PC-3 (cell line): ENCODE measurements around the gene SGMS1. TPM values are rescaled to one million over a fixed set of nuclear protein-coding genes. Genes with fewer than 3 reads are reported as not detected.

Experiments used
- ATAC-seq: fragments of 200-7000 bp; cut with Tn5 transposase; 2 replicates; pipeline ENCODE4 v1.9.1; 2020; ENCODE audit warnings: mild to moderate bottlenecking, moderate library complexity
- BruUV-seq: library from RNA; stranded (reverse); fragments of 400-500 nt; replicated peaks from 2 replicates; lab custom pipeline; 2021; lab: Mats Ljungman, UMichigan
- CTCF ChIA-PET: fragments of 300-600 bp; sonication (Branson Sonifier 250); formaldehyde crosslinking; loops from one replicate; lab custom pipeline; 2022; ENCODE audit warnings: antibody characterized with exemption; lab: Charles Lee
- POLR2A ChIA-PET: fragments of 300-600 bp; sonication (Branson Sonifier 250); formaldehyde crosslinking; loops from one replicate; lab custom pipeline; 2022; ENCODE audit warnings: antibody characterized with exemption; ENCODE audit not compliant: unreplicated experiment; lab: Charles Lee
- DNase-seq: peaks from one replicate; pipeline ENCODE4 v3.0.0-alpha.2; 2015
- H2AFZ ChIP-seq: fragments of 300-600 bp; sonication (generic); 2 replicates; pipeline ENCODE4 v1.6.0; 2016; ENCODE audit warnings: antibody characterized with exemption, low read length
- H3F3A ChIP-seq: fragments of 300-600 bp; sonication (generic); one replicate; pipeline ENCODE4 v1.6.0; 2017; ENCODE audit warnings: antibody characterized with exemption, low read length, control low read depth, mild to moderate bottlenecking; ENCODE audit not compliant: unreplicated experiment
- H3K27ac ChIP-seq: fragments of 300-600 bp; sonication (generic); 2 replicates; pipeline ENCODE4 v1.5.1; 2016; ENCODE audit warnings: mild to moderate bottlenecking, low read length
- H3K27me3 ChIP-seq: fragments of 300-600 bp; sonication (generic); 2 replicates; pipeline ENCODE4 v1.6.1; 2016; ENCODE audit warnings: low read length, mixed read lengths
- H3K36me3 ChIP-seq: fragments of 300-600 bp; sonication (generic); 2 replicates; pipeline ENCODE4 v1.6.1; 2016; ENCODE audit warnings: low read depth, mixed run types, low read length, mixed read lengths
- H3K4me1 ChIP-seq: fragments of 300-600 bp; sonication (generic); 2 replicates; pipeline ENCODE4 v1.5.1; 2016; ENCODE audit warnings: low read length; ENCODE audit not compliant: insufficient read depth
- H3K4me2 ChIP-seq: fragments of 300-600 bp; sonication (generic); 2 replicates; pipeline ENCODE4 v1.6.0; 2016; ENCODE audit warnings: low read length
- H3K4me3 ChIP-seq: fragments of 300-600 bp; sonication (generic); 2 replicates; pipeline ENCODE4 v1.5.1; 2016; ENCODE audit warnings: mild to moderate bottlenecking, low read length, mixed read lengths
- H3K79me2 ChIP-seq: fragments of 300-600 bp; sonication (generic); 2 replicates; pipeline ENCODE4 v1.6.1; 2017; ENCODE audit warnings: low read length, mixed read lengths
- H3K9ac ChIP-seq: fragments of 300-600 bp; sonication (generic); 2 replicates; pipeline ENCODE4 v1.6.0; 2016; ENCODE audit warnings: mild to moderate bottlenecking, low read length
- H3K9me2 ChIP-seq: fragments of 300-600 bp; sonication (generic); replicated peaks from 2 replicates; pipeline ENCODE4 v1.6.1; 2016; ENCODE audit warnings: mixed run types, low read length, mixed read lengths
- H3K9me3 ChIP-seq: fragments of 300-600 bp; sonication (generic); 2 replicates; pipeline ENCODE4 v1.6.1; 2016; ENCODE audit warnings: low read length, mixed read lengths
- H4K20me1 ChIP-seq: fragments of 300-600 bp; sonication (generic); 2 replicates; pipeline ENCODE4 v1.6.1; 2016; ENCODE audit warnings: low read length, mixed read lengths
- EZH2 ChIP-seq: fragments of 300-600 bp; sonication (generic); IDR thresholded peaks from one replicate; pipeline ENCODE4 v1.6.1; 2017; ENCODE audit warnings: antibody characterized with exemption, mild to moderate bottlenecking, low read length; ENCODE audit not compliant: unreplicated experiment
- EZH2phosphoT487 ChIP-seq: fragments of 300-600 bp; sonication (generic); IDR thresholded peaks from 2 replicates; pipeline ENCODE4 v1.6.1; 2018; ENCODE audit warnings: mild to moderate bottlenecking, antibody characterized with exemption, low read length, borderline replicate concordance
- intact Hi-C: fragments of 100-400 bp; cut with micrococcal nuclease; formaldehyde crosslinking; loops from 2 replicates; pipeline ENCODE4 v1.9.0; 2023
- total RNA-seq: library from RNA; depleted of rRNA; stranded (reverse); fragments of >200 nt; gene quantifications from 2 replicates; pipeline ENCODE4 v1.2.3, GENCODE V29; 2014
- TF ChIP-seq, protein P1 (sequence below): fragments of 300-600 bp; sonication (generic); conservative IDR thresholded peaks from 2 replicates; pipeline ENCODE4 v1.5.1; 2017; ENCODE audit warnings: antibody characterized with exemption, low read depth, mild to moderate bottlenecking, low read length

The SGMS1 gene
- total RNA-seq, 1 experiment from 2014 or later, result 61.4 TPM

- Histone ChIP-seq H3K9me2 (no peaks in the 10 kb centered on the region), H3K36me3 (0 out of 2 replicates have a peak, but pooled peaks cover 8% of the 10 kb centered on the region), H3K4me2 (no peak overlapping the region), H3K27ac (no peak overlapping the region), H3K79me2 (peaks cover 12% of the 10 kb centered on the region; the same call in 1 of the 2 replicates), H3K9me3 (no peaks in the 10 kb centered on the region), H3K4me3 (no peak overlapping the region), H3K4me1 (peaks cover 7% of the 10 kb centered on the region), H3F3A (no peaks in the 10 kb centered on the region), H3K9ac (no peak overlapping the region), H2AFZ (no peak overlapping the region), H4K20me1 (no peaks in the 10 kb centered on the region), H3K27me3 (no peaks in the 10 kb centered on the region)
- ChIA-PET POLR2A (no interaction called here), CTCF (no interaction called here)
- ATAC-seq (no peak; the same call in 1 of the 2 replicates), DNase-seq (no peak)
- intact Hi-C loops, result no loop called here
- no peak for TF ChIP-seq EZH2
- TF ChIP-seq EZH2phosphoT487, result no peak
- TF ChIP-seq, protein P1, sequence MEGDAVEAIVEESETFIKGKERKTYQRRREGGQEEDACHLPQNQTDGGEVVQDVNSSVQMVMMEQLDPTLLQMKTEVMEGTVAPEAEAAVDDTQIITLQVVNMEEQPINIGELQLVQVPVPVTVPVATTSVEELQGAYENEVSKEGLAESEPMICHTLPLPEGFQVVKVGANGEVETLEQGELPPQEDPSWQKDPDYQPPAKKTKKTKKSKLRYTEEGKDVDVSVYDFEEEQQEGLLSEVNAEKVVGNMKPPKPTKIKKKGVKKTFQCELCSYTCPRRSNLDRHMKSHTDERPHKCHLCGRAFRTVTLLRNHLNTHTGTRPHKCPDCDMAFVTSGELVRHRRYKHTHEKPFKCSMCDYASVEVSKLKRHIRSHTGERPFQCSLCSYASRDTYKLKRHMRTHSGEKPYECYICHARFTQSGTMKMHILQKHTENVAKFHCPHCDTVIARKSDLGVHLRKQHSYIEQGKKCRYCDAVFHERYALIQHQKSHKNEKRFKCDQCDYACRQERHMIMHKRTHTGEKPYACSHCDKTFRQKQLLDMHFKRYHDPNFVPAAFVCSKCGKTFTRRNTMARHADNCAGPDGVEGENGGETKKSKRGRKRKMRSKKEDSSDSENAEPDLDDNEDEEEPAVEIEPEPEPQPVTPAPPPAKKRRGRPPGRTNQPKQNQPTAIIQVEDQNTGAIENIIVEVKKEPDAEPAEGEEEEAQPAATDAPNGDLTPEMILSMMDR, result no peak
- BruUV-seq, result no TSS peak
These were observed 159.7 kb downstream of the SGMS1 start for GRCh38 chr10:50464004-50464409.

DNA sequence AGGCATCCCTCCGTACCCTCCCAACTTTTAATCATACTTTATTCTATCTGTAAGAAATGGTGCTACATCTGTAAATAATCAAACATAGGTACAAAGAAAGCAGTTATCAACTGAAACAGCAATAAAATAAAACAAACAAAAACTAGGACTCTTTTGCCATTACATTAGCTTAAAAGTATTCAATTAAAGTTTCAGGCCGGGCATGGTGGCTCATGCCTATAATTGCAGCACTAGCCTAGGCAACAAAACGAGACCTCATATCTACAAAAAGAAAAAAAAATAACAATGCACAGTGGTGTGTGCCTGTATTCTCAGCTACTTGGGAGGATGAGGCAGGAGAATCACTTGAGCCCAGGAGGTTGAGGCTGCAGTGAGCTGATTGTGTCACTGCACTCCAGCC, 161.9 kb downstream of the SGMS1 start:
- BruUV-seq, result no TSS peak
- H3K9me2 ChIP-seq, result no peaks in the 10 kb centered on the region
- no peaks in the 10 kb centered on the region for H3K79me2 ChIP-seq
- TF ChIP-seq EZH2, result no peak
- TF ChIP-seq, protein P1, result no peak
- TF ChIP-seq EZH2phosphoT487, result no peak
- no peaks in the 10 kb centered on the region for H3K9me3 ChIP-seq
- no peak overlapping the region for H3K4me3 ChIP-seq
- DNase-seq, result no peak
- no peak overlapping the region for H3K9ac ChIP-seq
- no peak overlapping the region for H3K4me2 ChIP-seq
- H3K4me1 ChIP-seq, result no peaks in the 10 kb centered on the region
- H3F3A ChIP-seq, result no peaks in the 10 kb centered on the region
- ChIA-PET POLR2A (no interaction called here), CTCF (interaction anchor here (0.5 kb wide), 1 partner anchor 353 kb away, joined by 6 read pairs; no protein-coding TSS in a partner anchor)
- intact Hi-C loops, result no loop called here
- H4K20me1 ChIP-seq, result no peaks in the 10 kb centered on the region
- H3K36me3 ChIP-seq, result 0 out of 2 replicates have a peak, but pooled peaks cover 8% of the 10 kb centered on the region
- no peak for ATAC-seq
- no peak overlapping the region for H2AFZ ChIP-seq
- no peak overlapping the region for H3K27ac ChIP-seq
- no peaks in the 10 kb centered on the region for H3K27me3 ChIP-seq

DNA sequence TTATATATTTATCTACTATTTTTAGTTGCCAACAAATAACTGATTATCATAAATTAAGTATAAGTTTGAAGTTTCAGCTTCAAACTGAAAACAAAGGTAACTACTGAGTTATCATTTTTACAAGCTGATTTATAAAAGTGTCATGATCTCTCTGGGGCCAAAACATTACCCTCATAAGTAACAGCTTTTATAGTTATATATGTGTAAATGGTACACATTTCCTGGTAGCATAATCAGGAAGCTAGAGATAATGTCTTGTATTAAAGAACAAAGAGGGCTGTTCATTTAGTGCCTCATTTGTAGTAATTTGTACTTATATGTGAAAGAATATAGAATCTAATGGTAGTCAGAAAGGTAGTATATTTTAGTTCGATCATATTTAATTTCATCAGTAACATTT, 162.6 kb downstream of the SGMS1 start:
- H3K4me1 ChIP-seq, result no peaks in the 10 kb centered on the region
- H3K27me3 ChIP-seq, result no peaks in the 10 kb centered on the region
- H3K36me3 ChIP-seq, result 0 out of 2 replicates have a peak, but pooled peaks cover 8% of the 10 kb centered on the region
- TF ChIP-seq EZH2phosphoT487, result no peak
- TF ChIP-seq EZH2, result no peak
- TF ChIP-seq, protein P1, result no peak
- H3F3A ChIP-seq, result no peaks in the 10 kb centered on the region
- no peaks in the 10 kb centered on the region for H3K9me3 ChIP-seq
- H3K9me2 ChIP-seq, result no peaks in the 10 kb centered on the region
- POLR2A ChIA-PET, result no interaction called here
- H3K4me2 ChIP-seq, result no peak overlapping the region
- H3K79me2 ChIP-seq, result no peaks in the 10 kb centered on the region
- CTCF ChIA-PET, result interaction anchor here (0.5 kb wide), 1 partner anchor 354 kb away, joined by 6 read pairs; no protein-coding TSS in a partner anchor
- no peak overlapping the region for H2AFZ ChIP-seq
- H4K20me1 ChIP-seq, result no peaks in the 10 kb centered on the region
- H3K27ac ChIP-seq, result no peak overlapping the region
- no peak for DNase-seq
- intact Hi-C loops, result no loop called here
- BruUV-seq, result no TSS peak
- no peak for ATAC-seq
- H3K9ac ChIP-seq, result no peak overlapping the region
- H3K4me3 ChIP-seq, result no peak overlapping the region
